Suprapubic skin (tissue), 3 donors: ENCODE results near the gene NTM.

Experiments used
- POLR2A ChIP-seq, 2 donors: fragments of 450-650 bp; IDR thresholded peaks; one replicate each; pipeline ENCODE4 v1.6.1; 2017; ENCODE audit warnings: antibody characterized with exemption in 2 of 2, mild to moderate bottlenecking in 2 of 2, moderate library complexity in 2 of 2
- TF ChIP-seq, protein P1 (sequence below), 2 donors: fragments of 200-600 bp in 1 of 2; fragments of 450-650 bp in 1 of 2; sonication (generic) in 1 of 2; IDR thresholded peaks; one replicate each; pipeline ENCODE4 v1.5.1; 2016 to 2019; ENCODE audit warnings: antibody characterized with exemption in 2 of 2, mild to moderate bottlenecking in 1 of 2, moderate library complexity in 1 of 2

- TF ChIP-seq POLR2A (IDR thresholded peaks at IDR 0.05) = no peak
- TF ChIP-seq, protein P1, sequence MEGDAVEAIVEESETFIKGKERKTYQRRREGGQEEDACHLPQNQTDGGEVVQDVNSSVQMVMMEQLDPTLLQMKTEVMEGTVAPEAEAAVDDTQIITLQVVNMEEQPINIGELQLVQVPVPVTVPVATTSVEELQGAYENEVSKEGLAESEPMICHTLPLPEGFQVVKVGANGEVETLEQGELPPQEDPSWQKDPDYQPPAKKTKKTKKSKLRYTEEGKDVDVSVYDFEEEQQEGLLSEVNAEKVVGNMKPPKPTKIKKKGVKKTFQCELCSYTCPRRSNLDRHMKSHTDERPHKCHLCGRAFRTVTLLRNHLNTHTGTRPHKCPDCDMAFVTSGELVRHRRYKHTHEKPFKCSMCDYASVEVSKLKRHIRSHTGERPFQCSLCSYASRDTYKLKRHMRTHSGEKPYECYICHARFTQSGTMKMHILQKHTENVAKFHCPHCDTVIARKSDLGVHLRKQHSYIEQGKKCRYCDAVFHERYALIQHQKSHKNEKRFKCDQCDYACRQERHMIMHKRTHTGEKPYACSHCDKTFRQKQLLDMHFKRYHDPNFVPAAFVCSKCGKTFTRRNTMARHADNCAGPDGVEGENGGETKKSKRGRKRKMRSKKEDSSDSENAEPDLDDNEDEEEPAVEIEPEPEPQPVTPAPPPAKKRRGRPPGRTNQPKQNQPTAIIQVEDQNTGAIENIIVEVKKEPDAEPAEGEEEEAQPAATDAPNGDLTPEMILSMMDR (IDR thresholded peaks at IDR 0.05) = no peak
Observed at GRCh38 chr11:131609337-131609736, 238.9 kb downstream of the NTM start.
